Urothelium cell line (cell line): Measurements from ENCODE around the gene PPP4R3A.
"Not testable (repeated sequence)": the region's sequence is repeated elsewhere in the genome, so short reads cannot be mapped to it uniquely, and the experiment has no call there.

Experiments used
- DNase-seq: peaks from one replicate; pipeline ENCODE4 v3.0.0; 2011; ENCODE audit warnings: low spot score, mixed read lengths
- FAIRE-seq: peaks from 2 replicates; lab custom pipeline; 2011; peaks lifted over from hg19 to GRCh38; lab: Jason Lieb, UNC

The PPP4R3A gene

GRCh38 chr14:91506226-91506625, 3.9 kb downstream of the PPP4R3A start:
- FAIRE-seq: no peak

DNA sequence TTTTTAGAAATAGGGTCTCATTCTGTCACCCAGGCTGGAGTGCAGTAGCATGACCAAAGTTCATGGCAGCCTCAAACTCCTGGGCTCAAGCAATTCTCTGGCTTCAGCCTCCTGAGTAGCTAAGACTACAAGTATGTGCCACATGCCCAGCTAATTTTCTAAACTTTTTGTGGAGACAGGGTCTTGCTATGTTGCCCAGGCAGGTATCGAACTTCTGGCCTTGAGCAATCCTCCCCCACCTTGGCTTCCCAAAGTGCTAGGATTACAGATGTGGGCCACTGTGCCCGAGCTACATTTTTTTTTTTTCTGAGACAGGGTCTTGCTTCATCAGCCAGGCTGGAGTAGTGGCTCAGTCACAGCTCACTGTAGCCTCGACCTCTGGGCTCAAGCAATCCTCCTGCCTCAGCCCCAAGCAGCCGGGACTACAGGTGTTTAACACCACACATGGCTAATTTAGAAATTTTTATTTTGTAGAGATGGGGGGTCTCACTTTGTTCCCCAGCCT, 7.1 kb downstream of the PPP4R3A start:
- FAIRE-seq (no peak), DNase-seq (no peak)

More at GRCh38 chr14:91506226-91506625, 3.9 kb downstream of the PPP4R3A start:
- no peak for DNase-seq

DNA sequence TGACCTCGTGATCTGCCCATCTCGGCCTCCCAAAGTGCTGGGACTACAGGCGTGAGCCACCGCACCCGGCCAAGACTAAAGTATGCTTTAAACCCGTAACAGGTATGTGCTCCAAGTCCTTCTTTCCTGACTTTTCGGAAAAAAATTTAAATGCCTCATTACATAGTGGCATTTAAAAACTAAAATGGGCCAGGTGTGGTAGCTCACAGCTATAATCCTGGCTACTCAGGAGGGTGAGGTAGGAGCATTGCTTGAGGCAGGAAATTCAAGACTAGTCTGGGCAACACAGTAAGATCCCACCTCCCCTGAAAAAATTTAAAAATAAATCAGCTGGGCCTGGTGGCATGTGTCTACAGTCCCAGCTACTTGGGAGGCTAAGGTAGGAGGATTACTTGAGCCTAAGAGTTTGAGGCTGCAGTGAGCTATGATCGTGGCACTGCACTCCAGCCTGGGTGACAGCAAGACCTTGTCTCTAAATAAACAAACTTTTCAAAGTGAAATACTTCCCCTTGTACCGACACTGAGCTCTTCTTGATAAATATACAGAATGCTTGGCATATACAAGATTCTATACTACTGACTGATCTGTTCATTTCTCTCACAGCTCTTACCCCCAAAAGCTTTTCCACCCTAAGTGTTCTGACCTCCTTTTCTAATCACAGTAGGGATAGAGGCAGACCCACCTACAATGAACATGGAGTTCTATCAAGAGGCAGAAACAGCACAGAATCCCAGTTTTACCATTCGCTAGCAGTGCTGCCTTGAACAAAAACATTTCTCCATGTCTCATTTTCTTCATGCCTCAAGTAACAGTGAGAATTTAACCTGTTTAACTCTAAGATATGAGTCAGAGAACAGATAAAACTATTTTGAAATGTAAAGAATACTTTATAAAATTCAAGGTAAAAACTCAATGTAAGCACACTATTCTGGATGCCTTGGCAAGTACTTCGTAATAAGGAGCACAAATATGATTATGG, 7.9 kb downstream of the PPP4R3A start:
- DNase-seq (no peak), FAIRE-seq (no peak)

DNA sequence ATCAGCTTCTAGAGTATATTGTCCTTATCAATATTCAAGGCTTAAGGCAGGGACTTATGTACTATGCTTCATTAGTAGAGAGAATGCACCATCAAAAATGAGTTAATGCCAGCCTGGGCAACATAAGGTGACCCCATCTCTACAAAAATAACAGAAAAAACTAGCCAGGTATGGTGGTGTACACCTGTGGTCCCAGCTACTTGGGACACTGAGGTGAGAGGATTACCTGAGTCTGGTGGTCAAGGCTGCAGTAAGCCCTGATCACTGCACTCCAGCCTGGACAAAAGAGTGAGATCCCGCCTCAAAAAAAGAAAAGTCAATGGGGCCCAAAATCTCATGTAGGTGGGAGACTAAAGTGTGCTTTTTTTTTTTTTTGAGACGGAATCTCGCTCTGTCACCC, 8.8 kb downstream of the PPP4R3A start:
- FAIRE-seq (no peak), DNase-seq (no peak)

GRCh38 chr14:91496790-91497189, 13.3 kb downstream of the PPP4R3A start:
- no peak for DNase-seq

GRCh38 chr14:91494392-91495065, 15.6 kb downstream of the PPP4R3A start:
- not testable (repeated sequence) for DNase-seq, FAIRE-seq

More at GRCh38 chr14:91496790-91497189, 13.3 kb downstream of the PPP4R3A start:
- no peak for FAIRE-seq

- no peak for FAIRE-seq
- DNase-seq: no peak
These were observed 16.9 kb downstream of the PPP4R3A start for GRCh38 chr14:91493169-91493568.

DNA sequence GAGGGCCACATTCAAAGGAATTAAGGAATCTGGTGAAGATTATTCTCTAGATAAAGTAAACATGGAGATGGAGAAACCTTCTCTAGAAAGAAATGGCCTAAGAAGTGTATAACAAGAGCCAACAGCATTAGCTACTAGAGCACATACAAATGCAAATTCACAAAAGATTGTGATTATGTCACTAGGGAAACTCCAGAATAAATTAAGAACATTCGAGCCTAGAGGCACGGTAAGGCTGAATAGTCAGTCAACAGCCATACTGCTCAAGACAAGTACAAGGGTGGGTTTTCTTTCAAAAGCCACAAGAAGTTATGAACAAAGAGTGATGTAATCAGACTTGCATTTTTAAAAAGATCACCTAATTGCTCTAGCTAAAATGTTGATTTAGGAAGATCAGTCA, 25.4 kb downstream of the PPP4R3A start:
- no peak for DNase-seq
- no peak for FAIRE-seq

DNA sequence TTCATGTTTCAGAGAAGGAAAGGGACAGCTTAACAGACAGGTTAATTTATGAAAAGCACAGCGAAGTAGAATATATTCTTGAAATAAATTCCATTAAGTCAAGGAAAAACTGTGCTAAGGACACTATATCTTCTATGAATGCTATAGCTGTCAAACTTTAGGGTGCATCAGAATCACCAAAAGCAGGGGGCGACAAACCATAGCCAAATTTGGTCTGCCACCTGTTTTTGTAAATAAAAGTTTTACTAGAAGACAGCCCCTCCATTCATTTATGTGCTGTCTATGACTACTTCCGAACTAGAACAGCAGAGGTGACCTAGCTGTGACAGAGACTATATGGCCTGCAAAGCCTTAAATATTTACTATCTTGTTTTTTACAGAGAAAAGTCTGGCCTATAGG, 25.9 kb downstream of the PPP4R3A start:
- DNase-seq: no peak
- no peak for FAIRE-seq

GRCh38 chr14:91482263-91483013, 27.7 kb downstream of the PPP4R3A start:
- FAIRE-seq (no peak), DNase-seq (no peak)

DNA sequence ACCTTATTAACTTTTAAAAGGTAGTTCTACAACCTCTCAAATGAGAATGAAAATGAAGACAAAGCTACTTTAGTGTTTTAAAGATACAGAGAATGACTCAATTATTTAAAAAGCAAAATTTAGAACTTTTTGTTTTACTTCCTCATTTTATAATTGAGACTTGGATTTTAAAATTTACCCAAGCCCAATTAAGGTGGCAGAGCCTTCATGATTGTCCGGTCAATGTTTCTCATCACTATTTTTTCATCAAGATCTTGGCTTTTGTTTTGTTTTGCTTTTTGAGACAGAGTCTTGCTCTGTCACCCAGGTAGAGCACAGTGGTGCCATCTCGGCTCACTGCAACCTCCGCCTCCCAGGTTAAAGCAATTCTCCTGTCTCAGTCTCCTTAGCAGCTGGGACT, 32.7 kb downstream of the PPP4R3A start:
- FAIRE-seq (no peak), DNase-seq (no peak)

GRCh38 chr14:91473046-91473445, 37.1 kb downstream of the PPP4R3A start:
- FAIRE-seq: no peak
- no peak for DNase-seq

GRCh38 chr14:91470216-91470615, 39.9 kb downstream of the PPP4R3A start:
- no peak for DNase-seq
- FAIRE-seq: no peak

- DNase-seq: no peak
- no peak for FAIRE-seq
These were observed 43.9 kb downstream of the PPP4R3A start for GRCh38 chr14:91466192-91466591.

DNA sequence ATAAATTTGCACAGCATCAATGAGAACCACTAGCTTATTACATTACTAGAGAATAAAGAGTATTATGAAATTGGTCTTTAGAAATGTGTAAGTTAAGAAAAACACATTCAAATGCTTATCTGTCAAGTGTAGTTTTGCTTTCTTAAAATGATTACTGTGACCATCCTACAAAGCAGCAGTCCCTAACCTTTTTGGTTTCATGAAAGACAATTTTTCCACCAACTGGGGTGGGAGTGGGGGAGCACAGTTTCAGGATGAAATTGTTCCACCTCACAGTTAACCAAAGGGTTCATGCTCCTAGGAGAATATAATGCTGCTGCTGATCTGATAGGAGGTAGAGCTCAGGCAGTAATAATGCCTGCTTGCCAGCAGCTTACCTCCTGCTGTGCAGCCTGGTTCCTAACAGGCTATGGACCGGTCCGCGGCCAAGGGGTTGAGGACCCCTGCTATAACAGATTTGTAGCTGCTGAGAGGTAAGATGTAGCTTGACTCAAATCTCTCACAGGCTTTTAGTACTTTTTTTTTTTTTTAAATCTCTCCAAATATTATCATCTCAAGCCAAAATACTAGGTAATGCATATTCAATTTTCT, 45.4 kb downstream of the PPP4R3A start:
- FAIRE-seq (no peak), DNase-seq (no peak)

- no peak for DNase-seq
- no peak for FAIRE-seq
These were observed 51.5 kb downstream of the PPP4R3A start for GRCh38 chr14:91458612-91459011.

DNA sequence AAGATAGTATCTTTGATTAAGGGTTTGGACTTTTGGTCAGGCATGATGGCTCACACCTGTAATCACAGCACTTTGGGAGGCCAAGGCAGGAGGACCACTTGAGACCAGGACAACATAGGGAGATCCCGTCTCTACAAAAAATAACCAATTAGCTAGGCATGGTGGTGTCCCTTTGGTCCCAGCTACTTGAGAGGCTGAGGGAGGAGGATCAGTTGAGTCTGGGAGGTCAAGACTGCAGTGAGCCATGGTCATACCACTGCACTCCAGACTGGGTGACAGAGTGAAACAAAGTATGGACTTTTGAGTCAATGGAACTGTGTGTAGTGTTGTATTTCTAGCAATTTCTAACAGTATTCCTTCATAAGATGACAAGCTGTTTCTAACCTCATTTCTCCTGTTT, 53.8 kb downstream of the PPP4R3A start:
- DNase-seq (no peak), FAIRE-seq (no peak)

- DNase-seq: no peak
- FAIRE-seq: no peak
These were observed 55.5 kb downstream of the PPP4R3A start for GRCh38 chr14:91454580-91454979.

GRCh38 chr14:91454155-91454554, 56.0 kb downstream of the PPP4R3A start:
- no peak for FAIRE-seq
- DNase-seq: no peak

- no peak for FAIRE-seq
These were observed 56.4 kb downstream of the PPP4R3A start for GRCh38 chr14:91453744-91454143.

More at GRCh38 chr14:91453744-91454143, 56.4 kb downstream of the PPP4R3A start:
- no peak for DNase-seq
